Glutamatergic neuron (in vitro differentiated cells): Measurements from ENCODE around the gene SSNA1. TPM values are rescaled to one million over a fixed set of nuclear protein-coding genes. Genes with fewer than 3 reads are reported as not detected.

Experiments
- DNase-seq: peaks from one replicate; pipeline ENCODE4 v3.0.0; 2022
- H3K27ac Mint-ChIP-seq: one replicate; pipeline ENCODE4 v1.8.0; 2020; ENCODE audit warnings: mild to moderate bottlenecking, mixed read lengths, inconsistent platforms; ENCODE audit not compliant: unreplicated experiment
- H3K27me3 Mint-ChIP-seq: one replicate; pipeline ENCODE4 v1.8.0; 2020; ENCODE audit warnings: mild to moderate bottlenecking, moderate library complexity, mixed read lengths, inconsistent platforms; ENCODE audit not compliant: unreplicated experiment
- H3K36me3 Mint-ChIP-seq: one replicate; pipeline ENCODE4 v1.8.0; 2020; ENCODE audit warnings: mild to moderate bottlenecking, mixed read lengths, inconsistent platforms; ENCODE audit not compliant: unreplicated experiment
- H3K4me1 Mint-ChIP-seq: one replicate; pipeline ENCODE4 v1.8.0; 2020; ENCODE audit warnings: mild to moderate bottlenecking, low read depth, mixed read lengths, inconsistent platforms; ENCODE audit not compliant: unreplicated experiment
- H3K4me3 Mint-ChIP-seq: one replicate; pipeline ENCODE4 v1.8.0; 2020; ENCODE audit warnings: mild to moderate bottlenecking, mixed read lengths, inconsistent platforms; ENCODE audit not compliant: unreplicated experiment
- H3K9me3 Mint-ChIP-seq: one replicate; pipeline ENCODE4 v1.8.0; 2020; ENCODE audit warnings: mild to moderate bottlenecking, moderate library complexity, mixed read lengths, inconsistent platforms; ENCODE audit not compliant: unreplicated experiment
- total RNA-seq: library from RNA; stranded (reverse); fragmentation: NEBNext Ultra II Directional; extraction: Animal tissue kit (Norgen Biotek cat#: 25700); gene quantifications from one replicate; pipeline ENCODE4 v1.2.1, GENCODE V29; 2021; ENCODE audit not compliant: unreplicated experiment
- TF ChIP-seq, protein P1 (sequence below): fragments of 200-600 bp; sonication (generic); IDR thresholded peaks from one replicate; pipeline ENCODE4 v1.5.0; 2021; ENCODE audit not compliant: partially characterized antibody, unreplicated experiment

The SSNA1 gene
- total RNA-seq, 1 donor from 2014 or later, result 37.3 TPM

- TF ChIP-seq, protein P1, sequence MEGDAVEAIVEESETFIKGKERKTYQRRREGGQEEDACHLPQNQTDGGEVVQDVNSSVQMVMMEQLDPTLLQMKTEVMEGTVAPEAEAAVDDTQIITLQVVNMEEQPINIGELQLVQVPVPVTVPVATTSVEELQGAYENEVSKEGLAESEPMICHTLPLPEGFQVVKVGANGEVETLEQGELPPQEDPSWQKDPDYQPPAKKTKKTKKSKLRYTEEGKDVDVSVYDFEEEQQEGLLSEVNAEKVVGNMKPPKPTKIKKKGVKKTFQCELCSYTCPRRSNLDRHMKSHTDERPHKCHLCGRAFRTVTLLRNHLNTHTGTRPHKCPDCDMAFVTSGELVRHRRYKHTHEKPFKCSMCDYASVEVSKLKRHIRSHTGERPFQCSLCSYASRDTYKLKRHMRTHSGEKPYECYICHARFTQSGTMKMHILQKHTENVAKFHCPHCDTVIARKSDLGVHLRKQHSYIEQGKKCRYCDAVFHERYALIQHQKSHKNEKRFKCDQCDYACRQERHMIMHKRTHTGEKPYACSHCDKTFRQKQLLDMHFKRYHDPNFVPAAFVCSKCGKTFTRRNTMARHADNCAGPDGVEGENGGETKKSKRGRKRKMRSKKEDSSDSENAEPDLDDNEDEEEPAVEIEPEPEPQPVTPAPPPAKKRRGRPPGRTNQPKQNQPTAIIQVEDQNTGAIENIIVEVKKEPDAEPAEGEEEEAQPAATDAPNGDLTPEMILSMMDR, result no peak
- peaks cover 5% of the 10 kb centered on the region for H3K9me3 Mint-ChIP-seq
- no peaks in the 10 kb centered on the region for H3K36me3 Mint-ChIP-seq
- DNase-seq, result no peak
- H3K27ac Mint-ChIP-seq, result no peak overlapping the region
- H3K4me1 Mint-ChIP-seq, result peaks cover 9% of the 10 kb centered on the region
- H3K27me3 Mint-ChIP-seq, result peaks cover 3% of the 10 kb centered on the region
- no peak overlapping the region for H3K4me3 Mint-ChIP-seq
Measured at GRCh38 chr9:137234758-137235423, 46.4 kb downstream of the SSNA1 start.

DNA sequence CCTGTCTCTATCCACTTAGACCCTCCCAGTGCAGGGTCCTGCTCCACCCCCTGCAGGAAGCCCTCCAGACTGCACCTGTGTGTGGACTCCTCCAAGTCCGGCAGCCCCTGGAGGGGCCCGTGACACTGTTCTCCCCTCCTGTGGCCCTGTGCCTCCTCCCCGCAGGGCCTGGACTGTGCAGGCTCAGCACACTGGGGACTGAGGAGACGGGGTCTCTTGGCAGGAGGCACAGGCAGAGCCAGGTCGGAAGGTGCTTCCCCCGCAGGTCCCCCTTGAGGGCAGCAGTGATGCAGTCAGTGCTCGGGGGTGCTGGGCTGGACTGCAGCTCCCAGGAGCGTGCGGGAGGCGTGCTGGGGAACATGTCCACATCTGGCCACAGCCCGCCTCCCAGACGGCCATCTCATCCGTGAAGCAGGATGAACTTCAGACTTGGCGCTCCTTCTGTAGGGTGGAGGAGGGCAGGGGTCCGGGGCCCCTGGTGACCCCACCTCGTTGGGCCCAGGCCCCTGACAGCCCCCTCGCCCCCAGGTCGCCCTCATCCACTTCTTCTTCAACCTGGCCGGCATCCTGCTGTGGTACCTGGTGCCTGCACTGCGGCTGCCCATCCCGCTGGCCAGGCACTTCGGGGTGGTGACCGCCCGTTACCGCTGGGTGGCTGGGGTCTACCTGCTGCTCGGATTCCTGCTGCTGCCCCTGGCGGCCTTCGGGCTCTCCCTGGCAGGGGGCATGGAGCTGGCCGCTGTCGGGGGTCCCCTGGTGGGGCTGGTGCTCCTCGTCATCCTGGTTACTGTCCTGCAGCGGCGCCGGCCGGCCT lies 47.2 kb downstream of the SSNA1 start:
- H3K4me3 Mint-ChIP-seq, result no peak overlapping the region
- peaks cover 3% of the 10 kb centered on the region for H3K27me3 Mint-ChIP-seq
- peaks cover 9% of the 10 kb centered on the region for H3K4me1 Mint-ChIP-seq
- TF ChIP-seq, protein P1, result no peak
- peaks cover 5% of the 10 kb centered on the region for H3K9me3 Mint-ChIP-seq
- no peak for DNase-seq
- H3K36me3 Mint-ChIP-seq, result no peaks in the 10 kb centered on the region
- H3K27ac Mint-ChIP-seq, result no peak overlapping the region

GRCh38 chr9:137236238-137236935 lies 47.9 kb downstream of the SSNA1 start:
- H3K9me3 Mint-ChIP-seq, result peaks cover 5% of the 10 kb centered on the region
- no peaks in the 10 kb centered on the region for H3K36me3 Mint-ChIP-seq
- peak; percentile 93 for DNase-seq
- TF ChIP-seq, protein P1, result peak; percentile 99
- H3K4me1 Mint-ChIP-seq, result peaks cover 9% of the 10 kb centered on the region
- H3K4me3 Mint-ChIP-seq, result no peak overlapping the region
- no peak overlapping the region for H3K27ac Mint-ChIP-seq
- peaks cover 6% of the 10 kb centered on the region for H3K27me3 Mint-ChIP-seq

DNA sequence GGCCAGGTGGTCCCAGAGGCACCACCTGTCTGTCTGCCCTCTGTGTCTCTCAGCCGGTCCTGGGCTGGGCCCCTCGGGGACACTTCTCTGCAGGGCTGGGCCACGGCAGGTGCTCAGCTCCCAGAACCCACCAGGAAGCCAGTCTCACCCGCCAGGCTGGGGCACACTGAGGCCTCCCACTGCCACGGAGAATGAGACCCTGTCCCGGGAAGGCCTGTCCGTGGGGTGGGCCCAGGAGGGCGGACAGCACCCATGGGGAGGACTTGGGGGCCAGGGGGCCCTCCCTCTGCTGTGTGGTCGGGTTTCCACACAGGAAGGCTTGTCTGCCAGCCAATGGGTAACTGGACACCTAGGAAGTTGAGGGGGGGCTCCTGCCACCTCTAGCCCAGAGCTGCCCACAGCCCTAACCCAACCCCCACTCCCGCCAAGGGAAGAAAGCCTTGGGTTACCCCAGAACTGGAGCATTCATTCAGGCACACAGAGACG lies 48.5 kb downstream of the SSNA1 start:
- DNase-seq, result no peak
- peaks cover 5% of the 10 kb centered on the region for H3K9me3 Mint-ChIP-seq
- TF ChIP-seq, protein P1, result no peak
- H3K4me1 Mint-ChIP-seq, result peaks cover 9% of the 10 kb centered on the region
- peaks cover 6% of the 10 kb centered on the region for H3K27me3 Mint-ChIP-seq
- H3K27ac Mint-ChIP-seq, result no peak overlapping the region
- H3K36me3 Mint-ChIP-seq, result no peaks in the 10 kb centered on the region
- H3K4me3 Mint-ChIP-seq, result no peak overlapping the region
